Neural cell (in vitro differentiated cells): ENCODE data around the gene PGM5.

Source experiments
- EP300 ChIP-seq: fragments of 450-650 bp; conservative IDR thresholded peaks from 2 replicates; pipeline ENCODE4 v1.6.1; 2014; ENCODE audit warnings: antibody characterized with exemption, mild to moderate bottlenecking, moderate library complexity; ENCODE audit not compliant: poor library complexity, severe bottlenecking
- EZH2 ChIP-seq: fragments of 200-600, 300-800 bp; shearing (Covaris generic), sonication (generic); IDR thresholded peaks from 2 replicates; pipeline ENCODE4 v1.6.1; 2014; ENCODE audit warnings: antibody characterized with exemption, low read length, borderline replicate concordance, mild to moderate bottlenecking; ENCODE audit not compliant: insufficient read depth, poor library complexity, severe bottlenecking
- MXI1 ChIP-seq: fragments of 450-650 bp; conservative IDR thresholded peaks from 2 replicates; pipeline ENCODE4 v1.6.1; 2014; ENCODE audit warnings: antibody characterized with exemption, mild to moderate bottlenecking; ENCODE audit not compliant: poor library complexity, severe bottlenecking
- POLR2AphosphoS5 ChIP-seq: IDR thresholded peaks from 2 replicates; pipeline ENCODE4 v1.6.1; 2012
- RAD21 ChIP-seq: fragments of 450-650 bp; conservative IDR thresholded peaks from 2 replicates; pipeline ENCODE4 v1.6.1; 2014; ENCODE audit warnings: antibody characterized with exemption, mild to moderate bottlenecking, moderate library complexity
- SMC3 ChIP-seq: fragments of 450-650 bp; conservative IDR thresholded peaks from 2 replicates; pipeline ENCODE4 v1.6.1; 2014; ENCODE audit warnings: antibody characterized with exemption, mild to moderate bottlenecking, moderate library complexity; ENCODE audit not compliant: poor library complexity
- TF ChIP-seq, protein P1 (sequence below): fragments of 450-650 bp; IDR thresholded peaks from 2 replicates; pipeline ENCODE4 v1.5.1; 2014; ENCODE audit warnings: antibody characterized with exemption, mild to moderate bottlenecking, moderate library complexity; ENCODE audit not compliant: poor library complexity, severe bottlenecking

DNA sequence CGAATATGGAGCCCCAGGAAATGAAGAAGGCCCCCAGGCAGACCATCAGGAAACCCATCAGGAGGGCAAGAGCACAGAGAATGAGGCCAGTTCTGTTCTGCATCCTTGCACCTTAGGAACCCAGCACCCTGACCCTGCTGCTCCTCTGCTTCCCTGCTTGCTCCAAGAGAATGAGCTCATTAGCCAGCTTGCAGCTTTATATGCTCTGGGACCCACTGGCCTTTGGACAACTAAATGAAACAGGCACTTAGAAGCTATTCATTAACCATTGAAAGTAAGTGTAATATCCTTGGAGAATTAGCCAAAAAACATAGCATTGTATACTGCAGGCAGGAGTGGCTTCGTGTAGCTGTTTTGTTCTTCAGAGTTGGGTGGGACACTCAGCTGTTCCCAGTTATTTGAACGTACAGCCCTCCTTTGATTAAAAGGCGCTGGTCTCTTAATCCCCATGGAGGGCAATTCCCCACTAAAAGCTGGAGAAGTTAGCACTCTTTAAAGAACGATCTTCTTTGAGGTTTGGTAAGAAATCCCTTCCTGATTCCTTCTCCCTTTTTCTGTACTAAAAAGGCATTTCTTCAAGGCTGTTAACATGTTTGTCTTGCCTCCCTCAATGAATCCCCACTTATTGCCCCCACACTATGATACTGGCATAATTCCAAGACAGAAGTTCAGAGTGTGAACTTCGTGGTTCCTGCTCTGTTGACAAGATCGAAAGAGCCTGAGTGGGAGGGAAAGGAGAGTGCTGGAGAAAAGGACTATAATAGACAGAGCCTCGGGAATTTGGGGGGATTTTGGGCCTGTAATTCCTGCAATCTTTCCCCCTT is 184.5 kb downstream of the PGM5 start, which contains the start of gene TMEM252:
- TF ChIP-seq, protein P1, sequence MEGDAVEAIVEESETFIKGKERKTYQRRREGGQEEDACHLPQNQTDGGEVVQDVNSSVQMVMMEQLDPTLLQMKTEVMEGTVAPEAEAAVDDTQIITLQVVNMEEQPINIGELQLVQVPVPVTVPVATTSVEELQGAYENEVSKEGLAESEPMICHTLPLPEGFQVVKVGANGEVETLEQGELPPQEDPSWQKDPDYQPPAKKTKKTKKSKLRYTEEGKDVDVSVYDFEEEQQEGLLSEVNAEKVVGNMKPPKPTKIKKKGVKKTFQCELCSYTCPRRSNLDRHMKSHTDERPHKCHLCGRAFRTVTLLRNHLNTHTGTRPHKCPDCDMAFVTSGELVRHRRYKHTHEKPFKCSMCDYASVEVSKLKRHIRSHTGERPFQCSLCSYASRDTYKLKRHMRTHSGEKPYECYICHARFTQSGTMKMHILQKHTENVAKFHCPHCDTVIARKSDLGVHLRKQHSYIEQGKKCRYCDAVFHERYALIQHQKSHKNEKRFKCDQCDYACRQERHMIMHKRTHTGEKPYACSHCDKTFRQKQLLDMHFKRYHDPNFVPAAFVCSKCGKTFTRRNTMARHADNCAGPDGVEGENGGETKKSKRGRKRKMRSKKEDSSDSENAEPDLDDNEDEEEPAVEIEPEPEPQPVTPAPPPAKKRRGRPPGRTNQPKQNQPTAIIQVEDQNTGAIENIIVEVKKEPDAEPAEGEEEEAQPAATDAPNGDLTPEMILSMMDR, result no peak
- TF ChIP-seq RAD21 (no peak), SMC3 (no peak), POLR2AphosphoS5 (no peak), EZH2 (no peak), MXI1 (no peak), EP300 (no peak)
